ENCODE data around the gene COX11.

- no peak for TF ChIP-seq EZH2 (IDR thresholded peaks at IDR 0.05; ENCODE audit: borderline replicate concordance, insufficient read depth, low read depth, low read length, poor library complexity, severe bottlenecking)
- no peak for TF ChIP-seq CTCF (IDR thresholded peaks at IDR 0.05)
Observed at GRCh38 chr17:54916721-54917120, 51.7 kb downstream of the COX11 start.
